ENCODE data around the gene ANXA8. TPM values are rescaled to one million over a fixed set of nuclear protein-coding genes. Genes with fewer than 3 reads are reported as not detected.

Gene ANXA8
- total RNA-seq, 1 experiment from 2014 or later: not detected

DNA sequence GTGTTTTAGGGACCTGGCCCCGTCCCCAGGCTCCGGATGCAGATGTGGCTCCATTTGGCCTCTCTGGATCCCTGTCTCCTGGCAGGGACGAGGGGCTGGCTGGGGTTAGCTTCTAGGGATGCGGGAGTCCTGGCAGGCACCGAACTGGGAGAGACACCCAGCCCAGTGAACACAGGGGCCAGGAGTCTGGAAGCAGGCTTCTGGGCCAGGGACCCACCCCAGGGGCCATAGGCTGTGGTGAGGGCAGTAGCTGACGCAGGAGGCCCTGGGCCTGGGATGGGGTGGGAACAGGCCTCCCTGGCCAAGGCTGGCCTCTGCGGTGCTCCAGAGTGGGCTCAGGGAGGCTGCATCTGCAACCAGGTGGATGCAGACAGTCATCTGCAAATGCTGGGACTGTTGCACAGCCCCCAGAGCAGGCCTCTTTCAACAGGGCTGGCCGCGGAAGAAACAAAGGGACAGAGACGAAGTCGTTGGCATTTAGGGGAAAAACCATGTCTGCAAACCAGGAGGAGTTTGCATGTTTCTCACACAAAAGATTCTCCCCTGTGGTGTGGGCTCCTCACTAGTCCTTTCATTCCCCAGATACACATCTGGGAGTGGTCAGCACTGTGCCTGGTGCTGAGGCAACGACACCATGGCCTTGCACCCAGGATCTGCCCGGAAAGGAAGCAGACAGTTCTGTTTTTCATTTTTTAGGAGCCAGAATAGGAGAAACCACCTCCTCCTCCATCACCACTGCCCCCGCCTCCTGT lies 63.4 kb downstream of the ANXA8 start:
- DNase-seq (ENCODE audit: low spot score): no peak
- in situ Hi-C loops (cut with HindIII; ENCODE audit: low sequenced_read_pairs): no loop called here

- in situ Hi-C loops (cut with HindIII; ENCODE audit: low sequenced_read_pairs): no loop called here
- DNase-seq (ENCODE audit: low spot score): no peak
These were observed 64.5 kb downstream of the ANXA8 start for GRCh38 chr10:47419421-47419820.

- in situ Hi-C loops (cut with HindIII; ENCODE audit: low sequenced_read_pairs): no loop called here
- no peak for DNase-seq (ENCODE audit: low spot score)
These were observed 64.9 kb downstream of the ANXA8 start for GRCh38 chr10:47418966-47419365.

DNA sequence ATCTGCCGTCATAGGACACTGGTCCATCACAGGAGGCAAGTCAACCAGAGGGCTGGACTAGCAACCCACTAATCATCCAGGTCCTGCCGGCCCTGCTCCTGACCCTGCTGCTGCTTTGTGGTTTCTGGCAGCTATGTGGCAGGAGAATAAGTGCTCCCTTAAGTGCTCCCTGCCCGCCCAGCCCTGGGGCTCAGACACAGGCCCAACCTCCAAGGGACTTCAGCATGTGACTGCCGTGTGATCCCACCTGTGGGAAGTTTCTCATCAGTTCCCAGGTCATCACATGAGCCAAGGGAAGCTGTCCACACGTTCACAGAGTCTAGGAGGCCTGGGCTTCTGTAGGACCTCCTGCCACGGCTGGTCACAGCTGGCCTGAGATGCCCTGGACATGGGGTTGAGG lies 65.6 kb downstream of the ANXA8 start:
- DNase-seq (ENCODE audit: low spot score): no peak
- in situ Hi-C loops (cut with HindIII; ENCODE audit: low sequenced_read_pairs): no loop called here

Other genes with a start within 250 kb of the ANXA8 start
- not detected in 2 replicates for gene GDF10, start 183.9 kb downstream of the ANXA8 start, total RNA-seq (2014; rRNA removed; shearing (Covaris generic))
- not detected in 2 replicates for gene GDF2, start 161.7 kb downstream of the ANXA8 start, total RNA-seq (2014; rRNA removed; shearing (Covaris generic))
- not detected in 2 replicates for gene RBP3, start 135.8 kb downstream of the ANXA8 start, total RNA-seq (2014; rRNA removed; shearing (Covaris generic))
- not detected in 2 replicates for gene ZNF488, start 99.8 kb downstream of the ANXA8 start, total RNA-seq (2014; rRNA removed; shearing (Covaris generic))
- not detected in 2 replicates for gene FAM25G, start 7.6 kb upstream of the ANXA8 start, total RNA-seq (2014; rRNA removed; shearing (Covaris generic))
- 2.0 and 3.4 TPM in 2 replicates for gene AGAP9, start 39.5 kb upstream of the ANXA8 start, total RNA-seq (2014; rRNA removed; shearing (Covaris generic))

Data from G401 (cell line).